Lower lobe of right lung (tissue), 2 donors: ENCODE results near the gene CFAP46. TPM values are rescaled to one million over a fixed set of nuclear protein-coding genes. Genes with fewer than 3 reads are reported as not detected.

ENCODE experiments used
- ATAC-seq, 2 donors: fragments of 200-7000 bp; cut with Tn5 transposase; one replicate each; pipeline ENCODE4 v1.9.1; 2020 to 2022; ENCODE audit warnings: mild to moderate bottlenecking in 2 of 2, moderate library complexity in 2 of 2
- DNase-seq: peaks from one replicate; pipeline ENCODE4 v3.0.0-alpha.2; 2020
- H3K27ac ChIP-seq: fragments of 200-600 bp; one replicate; pipeline ENCODE4 v1.8.0; 2022
- H3K27me3 ChIP-seq: fragments of 200-600 bp; one replicate; pipeline ENCODE4 v1.8.0; 2022; ENCODE audit warnings: low read depth
- H3K36me3 ChIP-seq: fragments of 200-600 bp; one replicate; pipeline ENCODE4 v1.8.0; 2022; ENCODE audit warnings: mild to moderate bottlenecking
- H3K4me1 ChIP-seq: fragments of 200-600 bp; one replicate; pipeline ENCODE4 v1.8.0; 2022
- H3K4me3 ChIP-seq: fragments of 200-600 bp; one replicate; pipeline ENCODE4 v1.8.0; 2022; ENCODE audit warnings: mild to moderate bottlenecking
- H3K9me3 ChIP-seq: fragments of 200-600 bp; one replicate; pipeline ENCODE4 v1.8.0; 2022
- intact Hi-C: fragments of 100-400 bp; cut with DNase I; formaldehyde crosslinking; loops from one replicate; pipeline ENCODE4 v1.11.0; 2022
- total RNA-seq: library from RNA; stranded (reverse); fragmentation: NEBNext Ultra II Directional; extraction: Animal tissue kit (Norgen Biotek cat#: 25700); gene quantifications from one replicate; pipeline ENCODE4 v1.2.1, GENCODE V29; 2021
- TF ChIP-seq, protein P1 (sequence below): fragments of 200-600 bp; IDR thresholded peaks from one replicate; pipeline ENCODE4 v1.8.0; 2022; ENCODE audit warnings: antibody characterized with exemption, mild to moderate bottlenecking
- donor health status: DM: no; HTN: yes; CAD: no; lungs with severe emphysema.

The CFAP46 gene
- total RNA-seq, 1 donor from 2014 or later, result 9.0 TPM

DNA sequence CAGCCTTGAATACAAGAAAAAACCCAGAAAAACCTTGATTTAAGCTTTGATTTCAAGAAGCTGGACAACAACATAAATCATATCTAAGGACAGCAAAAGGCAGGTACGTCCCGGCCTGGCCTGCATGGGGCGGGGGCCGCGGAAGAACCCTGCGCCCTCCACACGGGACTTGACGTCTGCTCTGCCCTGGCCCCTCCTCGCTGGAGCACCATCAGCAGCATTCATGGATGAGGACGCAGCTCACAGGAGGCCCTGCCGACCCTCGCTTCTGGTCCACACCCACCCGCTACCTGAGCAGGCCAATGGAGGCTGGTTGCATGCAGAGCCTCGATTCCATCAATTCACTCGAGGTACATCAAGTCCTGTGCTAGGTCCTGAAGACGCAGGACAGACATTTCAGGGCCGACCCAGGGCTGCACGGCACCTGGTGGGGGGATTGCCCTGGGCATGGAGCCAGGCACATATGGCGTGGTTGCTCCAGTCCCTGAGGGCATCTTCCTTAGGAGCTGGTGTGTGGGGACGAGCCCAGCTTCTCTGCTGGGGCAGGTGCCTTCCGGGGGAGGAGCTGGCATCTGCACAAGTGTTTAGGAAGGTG lies 93.3 kb downstream of the CFAP46 start:
- TF ChIP-seq, protein P1, sequence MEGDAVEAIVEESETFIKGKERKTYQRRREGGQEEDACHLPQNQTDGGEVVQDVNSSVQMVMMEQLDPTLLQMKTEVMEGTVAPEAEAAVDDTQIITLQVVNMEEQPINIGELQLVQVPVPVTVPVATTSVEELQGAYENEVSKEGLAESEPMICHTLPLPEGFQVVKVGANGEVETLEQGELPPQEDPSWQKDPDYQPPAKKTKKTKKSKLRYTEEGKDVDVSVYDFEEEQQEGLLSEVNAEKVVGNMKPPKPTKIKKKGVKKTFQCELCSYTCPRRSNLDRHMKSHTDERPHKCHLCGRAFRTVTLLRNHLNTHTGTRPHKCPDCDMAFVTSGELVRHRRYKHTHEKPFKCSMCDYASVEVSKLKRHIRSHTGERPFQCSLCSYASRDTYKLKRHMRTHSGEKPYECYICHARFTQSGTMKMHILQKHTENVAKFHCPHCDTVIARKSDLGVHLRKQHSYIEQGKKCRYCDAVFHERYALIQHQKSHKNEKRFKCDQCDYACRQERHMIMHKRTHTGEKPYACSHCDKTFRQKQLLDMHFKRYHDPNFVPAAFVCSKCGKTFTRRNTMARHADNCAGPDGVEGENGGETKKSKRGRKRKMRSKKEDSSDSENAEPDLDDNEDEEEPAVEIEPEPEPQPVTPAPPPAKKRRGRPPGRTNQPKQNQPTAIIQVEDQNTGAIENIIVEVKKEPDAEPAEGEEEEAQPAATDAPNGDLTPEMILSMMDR, result no peak
- DNase-seq (no peak), ATAC-seq (no peak)
- Histone ChIP-seq H3K4me1 (no peaks in the 10 kb centered on the region), H3K9me3 (no peaks in the 10 kb centered on the region), H3K4me3 (no peak overlapping the region), H3K36me3 (no peaks in the 10 kb centered on the region), H3K27ac (no peak overlapping the region), H3K27me3 (peaks cover 33% of the 10 kb centered on the region)
- intact Hi-C loops, result no loop called here

DNA sequence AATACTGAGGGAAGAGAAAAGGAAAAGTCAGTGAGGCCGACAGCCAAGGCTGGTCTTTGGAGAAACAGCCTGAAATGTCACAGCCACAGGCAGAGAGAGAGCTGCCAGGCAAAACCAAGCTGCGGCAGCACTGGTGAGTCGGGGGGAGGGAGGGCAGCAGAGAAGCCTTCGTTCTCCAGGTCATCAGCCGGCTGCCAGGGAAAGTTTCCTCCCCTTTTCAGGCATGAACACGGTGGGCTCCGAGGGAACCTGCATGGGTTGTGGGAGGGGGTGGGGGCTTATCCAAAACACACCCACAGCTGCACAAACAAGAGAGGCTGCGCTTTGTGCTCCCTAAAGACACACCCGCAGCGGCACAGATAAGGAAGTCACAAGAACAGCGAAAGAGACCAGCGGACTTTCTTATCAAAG lies 94.1 kb downstream of the CFAP46 start:
- intact Hi-C loops, result no loop called here
- no peak for ATAC-seq
- Histone ChIP-seq H3K4me3 (no peak overlapping the region), H3K9me3 (no peaks in the 10 kb centered on the region), H3K36me3 (no peaks in the 10 kb centered on the region), H3K27ac (no peak overlapping the region), H3K4me1 (no peaks in the 10 kb centered on the region), H3K27me3 (peaks cover 33% of the 10 kb centered on the region)
- TF ChIP-seq, protein P1, result no peak
- DNase-seq, result no peak

DNA sequence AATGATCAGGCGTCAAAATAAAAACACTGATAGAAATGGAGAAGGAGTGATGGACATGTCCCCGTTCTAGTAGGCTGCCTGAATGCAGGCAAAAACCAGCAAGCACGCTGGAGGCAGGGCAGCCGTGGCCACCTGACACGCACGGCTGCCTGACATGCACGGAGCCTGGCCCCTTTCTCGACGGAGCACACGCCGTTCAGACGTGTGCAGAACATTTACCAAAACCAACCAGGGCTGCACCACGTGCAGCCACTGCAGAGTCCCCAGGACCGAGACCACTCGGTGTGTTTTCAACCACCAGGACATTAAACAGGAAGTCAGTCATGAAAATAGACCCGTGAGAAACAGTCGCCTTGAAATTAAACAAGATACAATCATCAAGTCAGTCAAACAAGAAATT lies 94.5 kb downstream of the CFAP46 start:
- ATAC-seq (no peak), DNase-seq (no peak)
- no peaks in the 10 kb centered on the region for H3K36me3 ChIP-seq
- TF ChIP-seq, protein P1, result no peak
- H3K27ac ChIP-seq, result no peak overlapping the region
- no peak overlapping the region for H3K4me3 ChIP-seq
- no peaks in the 10 kb centered on the region for H3K4me1 ChIP-seq
- intact Hi-C loops, result no loop called here
- no peaks in the 10 kb centered on the region for H3K9me3 ChIP-seq
- peaks cover 33% of the 10 kb centered on the region for H3K27me3 ChIP-seq

DNA sequence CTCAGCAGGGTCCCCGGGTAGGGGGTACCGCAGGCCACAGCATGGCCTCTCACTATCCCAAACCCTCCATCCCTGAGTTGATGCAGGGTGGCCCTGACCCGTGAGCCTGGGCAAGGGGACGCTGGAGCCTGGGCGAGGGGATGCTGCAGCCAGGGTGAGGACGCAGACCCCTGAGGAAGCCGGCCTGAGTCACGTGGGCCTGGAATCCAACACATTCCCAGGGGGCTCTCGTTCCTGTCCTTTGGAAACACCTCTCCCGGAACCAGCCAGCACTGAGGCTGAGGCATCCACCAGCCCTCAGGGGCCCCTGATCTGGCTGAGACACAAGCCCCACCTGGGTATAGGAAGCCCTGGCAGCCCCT lies 95.0 kb downstream of the CFAP46 start:
- Histone ChIP-seq H3K36me3 (no peaks in the 10 kb centered on the region), H3K4me3 (no peak overlapping the region), H3K9me3 (peaks cover 5% of the 10 kb centered on the region), H3K4me1 (no peaks in the 10 kb centered on the region), H3K27me3 (peaks cover 33% of the 10 kb centered on the region), H3K27ac (no peak overlapping the region)
- intact Hi-C loops, result no loop called here
- ATAC-seq, result no peak
- no peak for DNase-seq
- TF ChIP-seq, protein P1, result no peak

DNA sequence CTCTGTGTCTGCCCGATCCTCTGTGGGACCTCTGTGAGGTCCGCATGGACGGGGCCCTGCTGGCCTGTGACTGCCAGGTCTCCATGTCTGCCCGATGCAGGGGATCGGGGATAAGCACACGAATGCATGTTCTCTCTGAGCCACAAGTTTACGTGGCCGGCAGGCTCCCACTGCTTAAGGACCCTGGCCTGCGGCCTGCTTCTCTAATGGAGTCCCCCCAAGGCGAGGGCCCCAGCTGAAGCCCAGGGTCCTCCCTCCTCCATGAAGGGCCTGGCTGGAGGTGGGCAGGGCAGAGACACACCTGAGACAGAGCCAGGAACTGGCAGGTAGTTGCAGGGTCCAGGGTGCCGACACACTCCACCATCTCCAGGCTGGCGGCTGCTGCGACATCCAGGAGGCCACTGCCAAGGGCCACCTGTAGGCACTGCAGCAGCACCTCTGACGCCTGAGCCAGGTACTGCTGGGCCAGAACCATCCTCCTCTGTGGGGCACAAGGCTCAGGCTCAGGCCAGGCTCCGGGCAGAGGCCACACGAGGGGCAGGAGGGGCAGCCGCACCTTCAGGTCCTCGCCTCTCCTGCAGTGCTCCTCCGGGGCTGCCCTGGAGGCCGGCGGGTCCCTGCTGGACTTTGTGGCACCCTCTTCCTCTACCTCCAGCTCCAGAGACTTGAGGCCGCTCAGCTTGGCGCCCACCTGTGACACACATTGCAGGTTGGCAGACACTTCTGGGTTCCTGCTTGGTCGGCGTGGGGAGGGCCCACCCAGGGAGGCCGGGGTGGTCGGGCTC lies 95.5 kb downstream of the CFAP46 start:
- intact Hi-C loops, result no loop called here
- TF ChIP-seq, protein P1, result no peak
- H3K27ac ChIP-seq, result no peak overlapping the region
- peaks cover 9% of the 10 kb centered on the region for H3K9me3 ChIP-seq
- H3K4me1 ChIP-seq, result no peaks in the 10 kb centered on the region
- H3K27me3 ChIP-seq, result peaks cover 33% of the 10 kb centered on the region
- ATAC-seq (peak in 1 of 2 donors; percentile 6), DNase-seq (peak; percentile 38)
- H3K4me3 ChIP-seq, result no peak overlapping the region
- no peaks in the 10 kb centered on the region for H3K36me3 ChIP-seq
